ENCODE results near the gene SLC38A4. TPM values are rescaled to one million over a fixed set of nuclear protein-coding genes. Genes with fewer than 3 reads are reported as not detected.

Gene SLC38A4
- total and polyA plus RNA-seq, 5 donors from 2014 or later, result not detected

DNA sequence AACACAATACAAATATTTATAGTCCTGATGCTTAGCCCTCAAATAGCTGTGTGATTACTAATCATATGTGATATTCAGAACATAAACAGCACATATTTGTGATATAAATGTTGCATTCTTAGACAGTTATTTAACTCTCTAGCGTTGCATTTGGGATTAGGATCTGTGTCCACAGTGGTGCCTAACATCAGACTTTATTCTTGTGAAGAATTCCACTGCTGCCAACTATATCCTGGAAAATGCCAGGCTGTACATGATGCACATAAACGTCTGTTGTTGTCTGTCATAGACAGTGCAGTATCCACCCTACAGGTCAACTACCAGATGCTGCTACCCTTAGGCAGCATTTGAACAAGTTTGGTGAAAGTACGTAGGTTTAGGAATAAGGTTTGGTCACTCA lies 39.0 kb downstream of the SLC38A4 start:
- DNase-seq (no peak), ATAC-seq (ENCODE audit: low read depth in 2 of 2) (no peak)
- H3K27ac ChIP-seq (ENCODE audit: insufficient read depth, low read length, poor library complexity, severe bottlenecking), result no peak overlapping the region
- Mint-ChIP-seq H3K4me3 (no peak overlapping the region), H3K27me3 (peaks cover 24% of the 10 kb centered on the region), H3K36me3 (no peaks in the 10 kb centered on the region), H3K9me3 (peaks cover 0 to 1% (median 0%) of the 10 kb centered on the region in 7 donors), H3K27ac (no peak overlapping the region), H3K4me1 (no peaks in the 10 kb centered on the region)
- no peak overlapping the region for H3K4me3 ChIP-seq (ENCODE audit: low read depth, low read length)
- H3K27me3 ChIP-seq (ENCODE audit: control insufficient read depth, insufficient read depth, low read length), result peaks cover 5% of the 10 kb centered on the region
- no peaks in the 10 kb centered on the region for H3K36me3 ChIP-seq (ENCODE audit: control insufficient read depth, insufficient read depth, low read length)
- H3K9me3 ChIP-seq (ENCODE audit: control insufficient read depth in 2 of 2, low read length in 2 of 2), result no peaks in the 10 kb centered on the region
- H3K4me1 ChIP-seq (ENCODE audit: control insufficient read depth, insufficient read depth, low read length, poor library complexity, severe bottlenecking), result no peaks in the 10 kb centered on the region

DNA sequence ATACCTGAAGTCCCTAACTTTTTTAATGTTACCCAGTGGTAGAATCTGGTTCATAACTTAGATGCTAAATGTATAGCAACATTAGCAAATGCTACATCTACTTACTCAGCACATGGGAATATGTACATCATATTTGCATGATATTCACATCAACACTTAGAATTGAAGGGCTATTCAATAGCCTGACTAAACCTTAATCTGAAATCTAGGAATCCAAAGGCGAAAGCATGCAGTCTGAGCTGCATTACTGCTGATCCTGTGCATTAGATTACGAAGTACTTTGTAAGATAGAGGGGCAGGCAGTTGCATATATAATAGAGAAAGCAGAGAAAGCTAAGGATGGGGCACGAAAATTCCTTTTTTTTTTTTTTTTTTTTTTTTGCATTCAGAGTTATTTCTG lies 40.4 kb downstream of the SLC38A4 start:
- H3K27ac Mint-ChIP-seq, result no peak overlapping the region
- H3K4me3 Mint-ChIP-seq, result no peak overlapping the region
- H3K9me3 Mint-ChIP-seq, result peaks cover 0 to 2% (median 0%) of the 10 kb centered on the region in 7 donors

DNA sequence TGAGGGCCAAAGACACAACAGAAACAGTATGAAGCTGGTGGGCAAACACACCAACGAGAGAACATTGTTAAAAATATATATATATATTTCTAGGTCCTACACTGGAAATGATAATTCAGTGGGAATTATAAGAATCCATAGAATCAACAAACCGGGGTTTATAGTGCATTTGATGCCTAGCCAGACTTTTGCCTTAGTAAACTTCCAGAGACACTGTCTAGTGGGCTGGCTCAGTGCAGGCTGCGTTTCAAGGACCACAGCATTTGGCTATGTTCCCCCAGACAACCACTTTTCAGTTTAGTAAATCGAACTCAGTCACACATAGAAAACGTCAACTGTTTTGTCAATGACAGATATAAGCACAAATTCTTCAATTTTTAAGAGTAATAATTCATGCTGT lies 41.9 kb downstream of the SLC38A4 start:
- no peaks in the 10 kb centered on the region for H3K36me3 ChIP-seq (ENCODE audit: control insufficient read depth, insufficient read depth, low read length)
- H3K4me1 Mint-ChIP-seq, result no peaks in the 10 kb centered on the region
- DNase-seq, result no peak
- H3K27me3 Mint-ChIP-seq, result peaks cover 22% of the 10 kb centered on the region
- H3K27ac Mint-ChIP-seq, result no peak overlapping the region
- H3K9me3 ChIP-seq (ENCODE audit: control insufficient read depth in 2 of 2, low read length in 2 of 2), result no peaks in the 10 kb centered on the region
- H3K4me1 ChIP-seq (ENCODE audit: control insufficient read depth, insufficient read depth, low read length, poor library complexity, severe bottlenecking), result no peaks in the 10 kb centered on the region
- peaks cover 7% of the 10 kb centered on the region for H3K27me3 ChIP-seq (ENCODE audit: control insufficient read depth, insufficient read depth, low read length)
- ATAC-seq (ENCODE audit: low read depth in 2 of 2), result no peak
- no peak overlapping the region for H3K4me3 Mint-ChIP-seq
- H3K27ac ChIP-seq (ENCODE audit: insufficient read depth, low read length, poor library complexity, severe bottlenecking), result no peak overlapping the region
- H3K36me3 Mint-ChIP-seq, result no peaks in the 10 kb centered on the region
- peaks cover 0 to 2% (median 0%) of the 10 kb centered on the region in 7 donors for H3K9me3 Mint-ChIP-seq
- no peak overlapping the region for H3K4me3 ChIP-seq (ENCODE audit: low read depth, low read length)

More for the DNA sequence above, 40.4 kb downstream of the SLC38A4 start:
- no peaks in the 10 kb centered on the region for H3K4me1 ChIP-seq (ENCODE audit: control insufficient read depth, insufficient read depth, low read length, poor library complexity, severe bottlenecking)
- peaks cover 7% of the 10 kb centered on the region for H3K27me3 ChIP-seq (ENCODE audit: control insufficient read depth, insufficient read depth, low read length)
- H3K9me3 ChIP-seq (ENCODE audit: control insufficient read depth in 2 of 2, low read length in 2 of 2), result no peaks in the 10 kb centered on the region
- H3K27me3 Mint-ChIP-seq, result peaks cover 22% of the 10 kb centered on the region
- no peak for ATAC-seq (ENCODE audit: low read depth in 2 of 2)
- no peaks in the 10 kb centered on the region for H3K4me1 Mint-ChIP-seq
- no peaks in the 10 kb centered on the region for H3K36me3 ChIP-seq (ENCODE audit: control insufficient read depth, insufficient read depth, low read length)
- H3K36me3 Mint-ChIP-seq, result no peaks in the 10 kb centered on the region
- H3K4me3 ChIP-seq (ENCODE audit: low read depth, low read length), result no peak overlapping the region
- no peak overlapping the region for H3K27ac ChIP-seq (ENCODE audit: insufficient read depth, low read length, poor library complexity, severe bottlenecking)
- no peak for DNase-seq

DNA sequence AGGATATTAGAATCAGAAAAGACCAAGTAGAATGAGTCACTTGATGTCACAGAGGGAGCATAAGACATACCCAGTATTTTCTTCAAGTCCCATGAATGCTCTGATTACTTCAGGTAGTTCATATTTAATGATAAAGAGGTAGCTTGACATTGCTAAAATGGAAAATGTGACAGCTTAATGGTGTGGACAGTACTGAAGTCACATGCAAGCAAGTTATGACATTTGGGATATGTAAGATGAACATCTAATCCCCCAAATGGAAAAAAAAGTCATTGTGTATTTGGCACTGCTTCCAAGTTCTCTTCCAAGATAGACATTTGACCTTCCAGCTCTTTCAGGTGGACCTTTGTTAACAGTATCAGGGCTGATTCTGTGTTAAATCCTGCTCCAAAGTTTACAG lies 45.9 kb downstream of the SLC38A4 start:
- Mint-ChIP-seq H3K4me1 (no peaks in the 10 kb centered on the region), H3K27ac (no peak overlapping the region), H3K4me3 (no peak overlapping the region), H3K9me3 (peaks cover 0 to 2% (median 0%) of the 10 kb centered on the region in 7 donors), H3K36me3 (no peaks in the 10 kb centered on the region), H3K27me3 (peaks cover 29% of the 10 kb centered on the region)
- no peaks in the 10 kb centered on the region for H3K4me1 ChIP-seq (ENCODE audit: control insufficient read depth, insufficient read depth, low read length, poor library complexity, severe bottlenecking)
- H3K27ac ChIP-seq (ENCODE audit: insufficient read depth, low read length, poor library complexity, severe bottlenecking), result no peak overlapping the region
- no peak for ATAC-seq (ENCODE audit: low read depth in 2 of 2)
- H3K27me3 ChIP-seq (ENCODE audit: control insufficient read depth, insufficient read depth, low read length), result peaks cover 14% of the 10 kb centered on the region
- no peaks in the 10 kb centered on the region for H3K9me3 ChIP-seq (ENCODE audit: control insufficient read depth in 2 of 2, low read length in 2 of 2)
- no peak overlapping the region for H3K4me3 ChIP-seq (ENCODE audit: low read depth, low read length)
- DNase-seq, result no peak
- no peaks in the 10 kb centered on the region for H3K36me3 ChIP-seq (ENCODE audit: control insufficient read depth, insufficient read depth, low read length)

DNA sequence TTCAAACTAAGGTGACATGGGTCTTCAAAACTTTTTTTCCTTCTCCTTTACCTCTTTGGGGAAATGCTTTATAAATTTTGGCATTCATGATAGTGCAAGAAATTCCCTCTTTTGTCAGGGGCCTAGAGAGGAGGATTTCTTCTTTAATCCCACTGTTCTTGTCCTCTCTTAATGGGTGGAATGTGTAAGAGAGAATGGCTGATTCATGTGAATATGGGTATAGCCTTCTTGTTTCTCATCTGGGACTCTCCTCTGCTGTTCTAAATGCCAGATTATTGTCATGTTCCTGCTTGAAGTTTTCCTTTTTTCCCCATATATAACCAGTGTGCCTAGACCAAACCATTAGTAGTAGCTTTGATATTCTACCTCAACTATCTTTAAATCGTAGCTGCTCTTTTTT lies 46.7 kb downstream of the SLC38A4 start:
- DNase-seq, result no peak
- Histone ChIP-seq H3K36me3 (ENCODE audit: control insufficient read depth, insufficient read depth, low read length) (no peaks in the 10 kb centered on the region), H3K9me3 (ENCODE audit: control insufficient read depth in 2 of 2, low read length in 2 of 2) (no peaks in the 10 kb centered on the region), H3K4me1 (ENCODE audit: control insufficient read depth, insufficient read depth, low read length, poor library complexity, severe bottlenecking) (no peaks in the 10 kb centered on the region), H3K4me3 (ENCODE audit: low read depth, low read length) (no peak overlapping the region), H3K27me3 (ENCODE audit: control insufficient read depth, insufficient read depth, low read length) (peaks cover 14% of the 10 kb centered on the region), H3K27ac (ENCODE audit: insufficient read depth, low read length, poor library complexity, severe bottlenecking) (no peak overlapping the region)
- no peaks in the 10 kb centered on the region for H3K36me3 Mint-ChIP-seq
- H3K27me3 Mint-ChIP-seq, result peaks cover 22% of the 10 kb centered on the region
- ATAC-seq (ENCODE audit: low read depth in 2 of 2), result no peak
- no peaks in the 10 kb centered on the region for H3K4me1 Mint-ChIP-seq
- H3K9me3 Mint-ChIP-seq, result peaks cover 0 to 2% (median 0%) of the 10 kb centered on the region in 7 donors
- no peak overlapping the region for H3K27ac Mint-ChIP-seq
- no peak overlapping the region for H3K4me3 Mint-ChIP-seq

DNA sequence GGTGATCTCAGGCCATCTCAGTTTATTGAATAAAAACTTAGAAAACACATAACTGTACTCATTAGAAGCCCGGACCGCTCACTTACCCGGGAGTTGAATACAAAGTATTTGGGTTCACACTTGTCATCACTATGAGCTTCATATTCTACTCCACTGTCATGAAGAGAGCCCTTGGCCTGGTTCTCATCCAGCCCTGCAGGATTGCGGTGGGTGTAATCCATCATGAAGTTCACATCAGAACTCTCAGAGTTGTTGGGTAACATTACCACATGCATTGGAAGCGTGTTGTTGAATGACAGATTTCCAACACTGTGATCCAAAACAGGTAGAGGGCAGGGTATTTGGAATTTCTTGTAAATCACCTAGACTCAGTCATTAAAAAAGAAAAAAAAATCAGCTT lies 47.4 kb downstream of the SLC38A4 start:
- ATAC-seq (ENCODE audit: low read depth in 2 of 2) (no peak), DNase-seq (no peak)
- H3K36me3 Mint-ChIP-seq, result no peaks in the 10 kb centered on the region
- H3K4me3 Mint-ChIP-seq, result no peak overlapping the region
- peaks cover 11% of the 10 kb centered on the region for H3K27me3 ChIP-seq (ENCODE audit: control insufficient read depth, insufficient read depth, low read length)
- no peaks in the 10 kb centered on the region for H3K36me3 ChIP-seq (ENCODE audit: control insufficient read depth, insufficient read depth, low read length)
- no peaks in the 10 kb centered on the region for H3K9me3 ChIP-seq (ENCODE audit: control insufficient read depth in 2 of 2, low read length in 2 of 2)
- peaks cover 0 to 2% (median 0%) of the 10 kb centered on the region in 7 donors for H3K9me3 Mint-ChIP-seq
- no peak overlapping the region for H3K27ac ChIP-seq (ENCODE audit: insufficient read depth, low read length, poor library complexity, severe bottlenecking)
- H3K4me1 ChIP-seq (ENCODE audit: control insufficient read depth, insufficient read depth, low read length, poor library complexity, severe bottlenecking), result no peaks in the 10 kb centered on the region
- H3K27me3 Mint-ChIP-seq, result peaks cover 20% of the 10 kb centered on the region
- H3K27ac Mint-ChIP-seq, result no peak overlapping the region
- no peak overlapping the region for H3K4me3 ChIP-seq (ENCODE audit: low read depth, low read length)
- H3K4me1 Mint-ChIP-seq, result no peaks in the 10 kb centered on the region

DNA sequence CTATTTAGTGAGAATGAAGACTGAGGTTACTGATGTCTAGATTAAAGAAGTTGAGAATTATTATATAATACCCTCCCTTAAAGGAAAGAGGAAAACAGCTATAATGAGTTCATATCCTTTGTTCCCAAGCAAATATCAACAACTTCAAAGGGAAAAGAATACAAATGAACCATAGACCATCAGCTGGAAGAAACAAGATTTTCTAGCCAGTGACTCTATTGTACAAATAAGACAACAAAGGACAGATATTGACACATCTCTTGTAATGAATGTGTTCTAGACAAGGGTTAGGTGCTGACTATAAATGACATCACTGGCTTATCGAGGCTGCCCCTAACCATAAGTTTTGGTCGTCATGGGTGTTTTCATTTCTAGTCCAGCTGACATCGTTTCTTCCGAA lies 48.2 kb downstream of the SLC38A4 start:
- Mint-ChIP-seq H3K9me3 (peaks cover 0 to 2% (median 0%) of the 10 kb centered on the region in 7 donors), H3K27me3 (peaks cover 13% of the 10 kb centered on the region), H3K4me3 (no peak overlapping the region), H3K36me3 (no peaks in the 10 kb centered on the region), H3K4me1 (no peaks in the 10 kb centered on the region), H3K27ac (no peak overlapping the region)
- Histone ChIP-seq H3K4me1 (ENCODE audit: control insufficient read depth, insufficient read depth, low read length, poor library complexity, severe bottlenecking) (no peaks in the 10 kb centered on the region), H3K36me3 (ENCODE audit: control insufficient read depth, insufficient read depth, low read length) (no peaks in the 10 kb centered on the region), H3K27ac (ENCODE audit: insufficient read depth, low read length, poor library complexity, severe bottlenecking) (no peak overlapping the region), H3K9me3 (ENCODE audit: control insufficient read depth in 2 of 2, low read length in 2 of 2) (no peaks in the 10 kb centered on the region), H3K4me3 (ENCODE audit: low read depth, low read length) (no peak overlapping the region), H3K27me3 (ENCODE audit: control insufficient read depth, insufficient read depth, low read length) (peaks cover 9% of the 10 kb centered on the region)
- DNase-seq (no peak), ATAC-seq (ENCODE audit: low read depth in 2 of 2) (no peak)

DNA sequence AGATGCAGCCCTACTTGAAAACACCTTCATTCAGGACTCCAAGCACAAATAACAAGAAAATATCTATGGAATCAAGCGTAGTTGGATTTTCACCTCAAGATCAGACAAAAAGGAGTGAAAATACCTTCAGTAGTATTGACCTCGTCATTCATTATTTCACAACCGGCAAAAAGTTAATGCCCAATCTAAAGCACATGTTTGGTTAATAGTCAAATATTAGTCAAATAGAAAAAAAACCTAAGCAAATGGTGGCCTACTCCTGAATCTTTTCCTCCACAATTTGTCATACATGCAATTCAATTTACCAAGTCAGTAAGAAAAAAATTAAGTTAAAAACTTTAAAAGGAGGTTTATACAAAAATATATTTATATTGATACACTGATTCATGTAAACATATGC lies 50.0 kb downstream of the SLC38A4 start:
- no peak overlapping the region for H3K4me3 Mint-ChIP-seq
- Histone ChIP-seq H3K9me3 (ENCODE audit: control insufficient read depth in 2 of 2, low read length in 2 of 2) (no peaks in the 10 kb centered on the region), H3K36me3 (ENCODE audit: control insufficient read depth, insufficient read depth, low read length) (no peaks in the 10 kb centered on the region), H3K27me3 (ENCODE audit: control insufficient read depth, insufficient read depth, low read length) (peaks cover 7% of the 10 kb centered on the region), H3K27ac (ENCODE audit: insufficient read depth, low read length, poor library complexity, severe bottlenecking) (no peak overlapping the region), H3K4me3 (ENCODE audit: low read depth, low read length) (no peak overlapping the region), H3K4me1 (ENCODE audit: control insufficient read depth, insufficient read depth, low read length, poor library complexity, severe bottlenecking) (no peaks in the 10 kb centered on the region)
- H3K36me3 Mint-ChIP-seq, result no peaks in the 10 kb centered on the region
- peaks cover 0 to 2% (median 0%) of the 10 kb centered on the region in 7 donors for H3K9me3 Mint-ChIP-seq
- ATAC-seq (ENCODE audit: low read depth in 2 of 2), result no peak
- no peaks in the 10 kb centered on the region for H3K4me1 Mint-ChIP-seq
- peaks cover 13% of the 10 kb centered on the region for H3K27me3 Mint-ChIP-seq
- no peak overlapping the region for H3K27ac Mint-ChIP-seq
- no peak for DNase-seq

Measured in CD4-positive, CD25-positive, alpha-beta regulatory T cell (primary cell).